ENCODE data around the gene TFPI2. TPM values are rescaled to one million over a fixed set of nuclear protein-coding genes. Genes with fewer than 3 reads are reported as not detected.
A peak's percentile ranks its signal among the peaks of the same experiment; 100 is the strongest.
"Not testable (repeated sequence)": the region's sequence is repeated elsewhere in the genome, so short reads cannot be mapped to it uniquely, and the experiment has no call there.

Gene TFPI2
- polyA plus RNA-seq, 2 donors, result 0.38 to 0.39 TPM

- Histone ChIP-seq H3K9me3 (ENCODE audit: control insufficient read depth in 2 of 2, insufficient read depth in 1 of 2, low read depth in 1 of 2, low read length in 1 of 2) (no peaks in the 10 kb centered on the region), H3K36me3 (ENCODE audit: control insufficient read depth in 2 of 2, insufficient read depth in 2 of 2, low read length in 1 of 2) (no peaks in the 10 kb centered on the region), H3K27me3 (ENCODE audit: control insufficient read depth in 1 of 2, insufficient read depth in 2 of 2, low read length in 2 of 2) (no peaks in the 10 kb centered on the region), H3K4me1 (ENCODE audit: control insufficient read depth in 2 of 2, insufficient read depth in 2 of 2, low read length in 1 of 2) (peaks cover 0 to 4% of the 10 kb centered on the region in 2 donors), H3K27ac (ENCODE audit: low read depth in 2 of 2, low read length in 1 of 2) (peak within 1 kb of the TSS; percentile 86 to 91), H3K4me3 (ENCODE audit: low read depth in 1 of 2, low read length in 2 of 2) (peak within 1 kb of the TSS; percentile 47 to 55)
- 2 to 4% methylated on average over 39 of the region's 39 CpGs for WGBS, 2 donors
These were observed 31.3 kb upstream of the TFPI2 start, which contains the start of gene GNG11 for GRCh38 chr7:93921607-93922566. Gene GNG11 (plus strand): TSS chr7:93921735. CDS start chr7:93922138, 403 bp downstream.

DNA sequence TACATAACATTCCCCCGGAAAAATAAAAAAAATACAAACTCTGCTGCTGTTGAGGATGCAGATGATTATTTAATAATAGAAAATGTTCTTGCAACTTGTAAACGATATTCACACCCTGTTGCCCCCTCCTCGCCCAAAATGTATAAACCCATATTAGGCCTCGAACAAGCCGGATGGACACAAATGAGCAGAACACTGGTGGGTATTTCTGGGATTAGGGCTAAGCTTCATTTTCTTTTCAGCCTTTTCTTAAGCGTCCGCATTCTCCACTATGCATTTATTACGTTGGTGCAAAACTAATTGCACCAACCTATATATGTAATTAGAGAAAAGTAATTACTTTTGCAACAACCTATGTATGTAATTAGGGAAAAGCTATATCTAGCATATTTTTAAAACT, 30.6 kb upstream of the TFPI2 start:
- H3K9me3 ChIP-seq (ENCODE audit: control insufficient read depth in 2 of 2, insufficient read depth in 1 of 2, low read depth in 1 of 2, low read length in 1 of 2), result no peaks in the 10 kb centered on the region
- WGBS, 2 donors, result 55 to 60% methylated on average over 8 of the region's 8 CpGs
- H3K4me1 ChIP-seq (ENCODE audit: control insufficient read depth in 2 of 2, insufficient read depth in 2 of 2, low read length in 1 of 2), result peaks cover 0 to 4% of the 10 kb centered on the region in 2 donors
- H3K27me3 ChIP-seq (ENCODE audit: control insufficient read depth in 1 of 2, insufficient read depth in 2 of 2, low read length in 2 of 2), result no peaks in the 10 kb centered on the region
- H3K4me3 ChIP-seq (ENCODE audit: low read depth in 1 of 2, low read length in 2 of 2), result peak overlapping the region in 1 of 2 donors; percentile 55
- peak overlapping the region in 1 of 2 donors; percentile 34 for H3K27ac ChIP-seq (ENCODE audit: low read depth in 2 of 2, low read length in 1 of 2)
- H3K36me3 ChIP-seq (ENCODE audit: control insufficient read depth in 2 of 2, insufficient read depth in 2 of 2, low read length in 1 of 2), result no peaks in the 10 kb centered on the region

DNA sequence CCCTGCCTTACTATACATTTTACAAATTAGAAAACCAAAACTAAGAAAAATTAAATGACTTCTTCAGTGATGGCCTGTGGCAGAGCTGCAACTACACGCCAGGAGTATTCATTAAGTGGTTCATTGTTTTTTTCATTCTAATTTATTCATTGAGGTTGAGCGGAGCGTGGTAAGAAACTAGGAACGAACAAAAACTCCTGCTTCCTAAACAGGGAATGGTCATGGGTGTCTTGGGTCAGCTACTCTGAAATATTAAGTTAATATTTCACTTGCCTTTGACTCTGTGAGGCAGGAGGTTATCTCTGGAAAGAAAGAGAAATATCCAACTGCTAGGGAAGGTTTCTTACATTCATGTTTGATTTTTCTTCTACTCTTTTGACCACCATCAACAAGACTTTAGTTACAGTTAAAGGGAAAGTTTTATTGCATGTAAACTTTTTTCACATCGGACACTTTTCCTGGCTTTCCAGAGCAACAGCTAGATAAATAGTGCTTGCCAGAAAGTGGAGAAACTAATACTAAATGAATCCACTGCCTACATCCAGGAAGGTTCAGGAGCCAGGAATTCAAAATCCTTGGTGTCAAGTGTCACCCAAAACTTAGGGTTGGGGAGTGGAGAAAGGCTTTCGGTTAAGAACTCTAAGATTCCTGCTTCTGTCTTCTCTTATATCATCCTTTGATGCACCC, 30.1 kb upstream of the TFPI2 start:
- H3K27ac ChIP-seq (ENCODE audit: low read depth in 2 of 2, low read length in 1 of 2), result peak overlapping the region in 1 of 2 donors; percentile 55
- WGBS, 2 donors, result 69 to 73% methylated on average over 6 of the region's 6 CpGs
- H3K4me3 ChIP-seq (ENCODE audit: low read depth in 1 of 2, low read length in 2 of 2), result no peak overlapping the region

DNA sequence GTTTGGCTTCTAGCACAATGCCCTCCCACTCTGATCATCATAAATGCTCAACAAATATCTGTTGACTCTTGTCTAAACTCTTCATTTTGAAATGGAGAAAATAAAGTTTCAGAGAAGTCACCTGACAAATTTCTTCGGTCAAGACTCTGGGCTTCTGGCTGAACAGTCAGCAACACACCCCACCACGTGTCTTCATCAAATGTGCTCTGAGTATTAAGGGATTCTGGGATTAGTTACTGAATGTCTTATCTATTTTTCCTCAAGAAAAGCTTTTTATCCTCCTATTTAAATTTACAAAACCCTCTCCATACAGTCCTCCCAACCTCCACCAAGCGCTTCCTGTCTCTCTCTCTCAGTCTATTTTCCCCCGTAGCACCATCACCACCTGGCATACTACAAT, 25.8 kb upstream of the TFPI2 start:
- 70 to 75% methylated on average over 4 of the region's 4 CpGs for WGBS, 2 donors
- not testable (repeated sequence) for H3K4me3 ChIP-seq (ENCODE audit: low read depth in 1 of 2, low read length in 2 of 2); H3K27me3 ChIP-seq (ENCODE audit: control insufficient read depth in 1 of 2, insufficient read depth in 2 of 2, low read length in 2 of 2); H3K9me3 ChIP-seq (ENCODE audit: control insufficient read depth in 2 of 2, insufficient read depth in 1 of 2, low read depth in 1 of 2, low read length in 1 of 2); H3K4me1 ChIP-seq (ENCODE audit: control insufficient read depth in 2 of 2, insufficient read depth in 2 of 2, low read length in 1 of 2); H3K27ac ChIP-seq (ENCODE audit: low read depth in 2 of 2, low read length in 1 of 2); H3K36me3 ChIP-seq (ENCODE audit: control insufficient read depth in 2 of 2, insufficient read depth in 2 of 2, low read length in 1 of 2)

More for the DNA sequence above, 30.1 kb upstream of the TFPI2 start:
- Histone ChIP-seq H3K36me3 (ENCODE audit: control insufficient read depth in 2 of 2, insufficient read depth in 2 of 2, low read length in 1 of 2) (no peaks in the 10 kb centered on the region), H3K27me3 (ENCODE audit: control insufficient read depth in 1 of 2, insufficient read depth in 2 of 2, low read length in 2 of 2) (no peaks in the 10 kb centered on the region), H3K9me3 (ENCODE audit: control insufficient read depth in 2 of 2, insufficient read depth in 1 of 2, low read depth in 1 of 2, low read length in 1 of 2) (no peaks in the 10 kb centered on the region), H3K4me1 (ENCODE audit: control insufficient read depth in 2 of 2, insufficient read depth in 2 of 2, low read length in 1 of 2) (peaks cover 0 to 4% of the 10 kb centered on the region in 2 donors)

DNA sequence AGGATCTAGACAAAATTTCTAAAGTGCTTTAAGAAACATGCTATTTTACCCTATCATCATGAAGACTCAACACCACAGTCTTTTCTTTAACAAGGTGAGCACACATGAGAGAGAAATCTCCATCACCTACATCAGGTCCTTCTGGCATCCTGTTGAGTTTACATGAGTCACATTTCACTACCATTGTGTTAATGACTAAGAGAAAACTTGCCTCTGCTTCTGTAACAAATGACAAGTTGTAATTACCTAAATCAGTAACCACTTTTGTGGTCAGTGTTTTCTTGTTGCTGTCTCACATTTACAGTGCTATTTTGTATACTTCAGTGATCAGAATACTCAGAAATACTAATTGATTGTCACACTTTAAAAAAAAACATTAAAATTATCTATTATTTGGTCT, 25.3 kb upstream of the TFPI2 start:
- H3K36me3 ChIP-seq (ENCODE audit: control insufficient read depth in 2 of 2, insufficient read depth in 2 of 2, low read length in 1 of 2); H3K9me3 ChIP-seq (ENCODE audit: control insufficient read depth in 2 of 2, insufficient read depth in 1 of 2, low read depth in 1 of 2, low read length in 1 of 2); H3K27ac ChIP-seq (ENCODE audit: low read depth in 2 of 2, low read length in 1 of 2); H3K27me3 ChIP-seq (ENCODE audit: control insufficient read depth in 1 of 2, insufficient read depth in 2 of 2, low read length in 2 of 2); H3K4me3 ChIP-seq (ENCODE audit: low read depth in 1 of 2, low read length in 2 of 2); H3K4me1 ChIP-seq (ENCODE audit: control insufficient read depth in 2 of 2, insufficient read depth in 2 of 2, low read length in 1 of 2): not testable (repeated sequence)

GRCh38 chr7:93915206-93915842, 24.8 kb upstream of the TFPI2 start:
- not testable (repeated sequence) for H3K27ac ChIP-seq (ENCODE audit: low read depth in 2 of 2, low read length in 1 of 2); H3K27me3 ChIP-seq (ENCODE audit: control insufficient read depth in 1 of 2, insufficient read depth in 2 of 2, low read length in 2 of 2); H3K36me3 ChIP-seq (ENCODE audit: control insufficient read depth in 2 of 2, insufficient read depth in 2 of 2, low read length in 1 of 2); H3K4me3 ChIP-seq (ENCODE audit: low read depth in 1 of 2, low read length in 2 of 2); H3K9me3 ChIP-seq (ENCODE audit: control insufficient read depth in 2 of 2, insufficient read depth in 1 of 2, low read depth in 1 of 2, low read length in 1 of 2); H3K4me1 ChIP-seq (ENCODE audit: control insufficient read depth in 2 of 2, insufficient read depth in 2 of 2, low read length in 1 of 2)
- WGBS, 2 donors, result 53 to 64% methylated on average over 3 of the region's 3 CpGs

DNA sequence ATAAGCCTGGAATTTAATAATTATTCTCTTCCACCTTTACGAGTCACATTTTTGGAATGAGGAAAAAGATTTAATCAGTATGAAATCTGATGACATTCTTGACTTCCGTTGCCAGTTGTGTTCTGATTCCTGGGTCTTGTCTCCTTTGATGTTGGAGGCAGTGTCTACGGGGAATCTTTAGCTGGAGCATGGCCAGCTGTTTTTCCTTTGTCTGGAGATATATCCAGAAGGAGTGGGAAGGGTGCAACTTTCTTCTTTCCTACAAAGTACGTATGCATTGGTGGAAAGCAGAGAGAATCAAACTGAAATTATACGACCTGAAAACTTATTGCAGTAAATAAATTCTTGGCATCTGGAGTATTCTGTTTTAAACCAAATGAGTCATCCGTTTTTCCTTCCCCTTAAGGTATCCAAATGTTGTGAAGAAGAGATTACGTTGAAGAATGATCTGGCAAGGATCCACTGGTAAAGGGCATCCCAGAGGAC, 24.1 kb upstream of the TFPI2 start:
- H3K36me3 ChIP-seq (ENCODE audit: control insufficient read depth in 2 of 2, insufficient read depth in 2 of 2, low read length in 1 of 2), result no peaks in the 10 kb centered on the region
- WGBS, 2 donors, result 22 to 30% methylated on average over 7 of the region's 7 CpGs
- H3K27me3 ChIP-seq (ENCODE audit: control insufficient read depth in 1 of 2, insufficient read depth in 2 of 2, low read length in 2 of 2), result no peaks in the 10 kb centered on the region
- H3K4me3 ChIP-seq (ENCODE audit: low read depth in 1 of 2, low read length in 2 of 2), result no peak overlapping the region
- no peaks in the 10 kb centered on the region for H3K9me3 ChIP-seq (ENCODE audit: control insufficient read depth in 2 of 2, insufficient read depth in 1 of 2, low read depth in 1 of 2, low read length in 1 of 2)
- no peak overlapping the region for H3K27ac ChIP-seq (ENCODE audit: low read depth in 2 of 2, low read length in 1 of 2)
- H3K4me1 ChIP-seq (ENCODE audit: control insufficient read depth in 2 of 2, insufficient read depth in 2 of 2, low read length in 1 of 2), result no peaks in the 10 kb centered on the region

DNA sequence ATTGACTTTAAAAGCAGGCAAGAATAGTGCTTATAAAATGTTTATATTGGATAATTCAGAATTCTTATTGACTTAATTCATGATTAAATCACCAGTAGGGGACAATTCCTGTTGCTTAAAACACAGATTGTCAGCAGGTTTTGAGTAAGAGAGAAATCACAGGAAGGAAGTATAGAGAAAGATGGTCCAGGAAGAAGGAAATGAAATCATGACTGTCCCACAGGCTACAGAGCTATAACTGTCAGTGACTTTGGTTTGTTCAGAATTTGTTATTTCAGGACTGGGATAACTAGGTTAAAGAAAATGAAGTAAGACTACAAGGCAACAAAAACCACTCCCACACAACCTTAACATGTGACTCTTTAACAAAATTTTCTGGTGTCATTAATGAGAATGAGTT, 22.6 kb upstream of the TFPI2 start:
- Histone ChIP-seq H3K36me3 (ENCODE audit: control insufficient read depth in 2 of 2, insufficient read depth in 2 of 2, low read length in 1 of 2) (no peaks in the 10 kb centered on the region), H3K27me3 (ENCODE audit: control insufficient read depth in 1 of 2, insufficient read depth in 2 of 2, low read length in 2 of 2) (no peaks in the 10 kb centered on the region), H3K4me3 (ENCODE audit: low read depth in 1 of 2, low read length in 2 of 2) (no peak overlapping the region), H3K4me1 (ENCODE audit: control insufficient read depth in 2 of 2, insufficient read depth in 2 of 2, low read length in 1 of 2) (no peaks in the 10 kb centered on the region), H3K27ac (ENCODE audit: low read depth in 2 of 2, low read length in 1 of 2) (no peak overlapping the region), H3K9me3 (ENCODE audit: control insufficient read depth in 2 of 2, insufficient read depth in 1 of 2, low read depth in 1 of 2, low read length in 1 of 2) (no peaks in the 10 kb centered on the region)

- not testable (repeated sequence) for H3K27me3 ChIP-seq (ENCODE audit: control insufficient read depth in 1 of 2, insufficient read depth in 2 of 2, low read length in 2 of 2); H3K4me1 ChIP-seq (ENCODE audit: control insufficient read depth in 2 of 2, insufficient read depth in 2 of 2, low read length in 1 of 2); H3K36me3 ChIP-seq (ENCODE audit: control insufficient read depth in 2 of 2, insufficient read depth in 2 of 2, low read length in 1 of 2); H3K9me3 ChIP-seq (ENCODE audit: control insufficient read depth in 2 of 2, insufficient read depth in 1 of 2, low read depth in 1 of 2, low read length in 1 of 2); H3K27ac ChIP-seq (ENCODE audit: low read depth in 2 of 2, low read length in 1 of 2); H3K4me3 ChIP-seq (ENCODE audit: low read depth in 1 of 2, low read length in 2 of 2)
These were observed 21.1 kb upstream of the TFPI2 start for GRCh38 chr7:93911661-93912060.

Data from esophagus (tissue), 2 donors.